K562 (cell line): ENCODE measurements around the gene BNIP3. TPM values are rescaled to one million over a fixed set of nuclear protein-coding genes. Genes with fewer than 3 reads are reported as not detected.
A peak's percentile ranks its signal among the peaks of the same experiment; 100 is the strongest.

Experiments
- CHD1 ChIP-seq: fragments of 200-600 bp; sonication (generic); IDR thresholded peaks from one replicate; pipeline ENCODE4 v1.6.1; 2012; ENCODE audit warnings: mild to moderate bottlenecking, moderate library complexity, low read length, inconsistent platforms
- CXXC5 ChIP-seq: fragments of 250-450 bp; sonication (Bioruptor Pico); IDR thresholded peaks from 2 replicates; pipeline ENCODE4 v1.8.0; 2022; ENCODE audit warnings: inconsistent platforms, mild to moderate bottlenecking, moderate library complexity
- DNMT1 ChIP-seq: fragments of 450-650 bp; IDR thresholded peaks from 2 replicates; pipeline ENCODE4 v1.6.1; 2016; ENCODE audit warnings: antibody characterized with exemption, mild to moderate bottlenecking
- ETV5 ChIP-seq: sonication (generic); formaldehyde crosslinking; IDR thresholded peaks from 2 replicates; pipeline ENCODE4 v1.4.0; 2020; ENCODE audit warnings: low read depth, mild to moderate bottlenecking, missing genetic modification reagents
- FIP1L1 ChIP-seq: fragments of 200-400 bp; formaldehyde crosslinking; IDR thresholded peaks from 2 replicates; pipeline ENCODE4 v1.6.1; 2018; ENCODE audit warnings: mild to moderate bottlenecking, low read depth, low read length; ENCODE audit not compliant: poor library complexity, severe bottlenecking
- HNRNPL ChIP-seq: fragments of 200-400 bp; formaldehyde crosslinking; IDR thresholded peaks from 2 replicates; pipeline ENCODE4 v1.6.1; 2017; ENCODE audit warnings: low read depth, mild to moderate bottlenecking, low read length
- KDM2B ChIP-seq: fragments of 250-450 bp; sonication (Bioruptor Pico); IDR thresholded peaks from 2 replicates; pipeline ENCODE4 v1.8.0; 2021; ENCODE audit warnings: mild to moderate bottlenecking, moderate library complexity
- KDM5B ChIP-seq: fragments of 200-600 bp; sonication (generic); IDR thresholded peaks from 2 replicates; pipeline ENCODE4 v1.6.1; 2012; ENCODE audit warnings: low read depth, mild to moderate bottlenecking, moderate library complexity, low read length, control low read depth, inconsistent platforms; ENCODE audit not compliant: insufficient replicate concordance
- PHF8 ChIP-seq: fragments of 200-600 bp; sonication (generic); IDR thresholded peaks from 2 replicates; pipeline ENCODE4 v1.6.1; 2012; ENCODE audit warnings: mixed run types, mild to moderate bottlenecking, inconsistent platforms, low read length, moderate library complexity, borderline replicate concordance
- POLR2G ChIP-seq: fragments of 200-400 bp; formaldehyde crosslinking; IDR thresholded peaks from 2 replicates; pipeline ENCODE4 v1.6.1; 2017; ENCODE audit warnings: low read depth, mild to moderate bottlenecking, antibody characterized with exemption, low read length, moderate library complexity
- RBFOX2 ChIP-seq: fragments of 200-400 bp; formaldehyde crosslinking; IDR thresholded peaks from 2 replicates; pipeline ENCODE4 v1.6.1; 2017; ENCODE audit warnings: low read depth, mild to moderate bottlenecking, low read length, moderate library complexity
- REST ChIP-seq, 2 experiments: fragments of 450-650 bp; formaldehyde crosslinking in 1 of 2; IDR thresholded peaks; 2 replicates each; pipeline versions ENCODE4 v1.4.0 to v1.6.1; 2014 to 2020; ENCODE audit warnings: mild to moderate bottlenecking in 2 of 2, borderline replicate concordance in 1 of 2, low read depth in 1 of 2
- ZFX ChIP-seq: sonication (generic); formaldehyde crosslinking; IDR thresholded peaks from 2 replicates; pipeline ENCODE4 v1.8.0; 2022; ENCODE audit warnings: mild to moderate bottlenecking, missing genetic modification reagents, moderate library complexity
- ZNF57 ChIP-seq: fragments of 450-650 bp; formaldehyde crosslinking; IDR thresholded peaks from 2 replicates; pipeline ENCODE4 v1.4.0; 2020; ENCODE audit warnings: mild to moderate bottlenecking, moderate library complexity
- polyA plus RNA-seq, 8 experiments: library from polyadenylated mRNA; depleted of rRNA in 4 of 8; stranded (reverse) in 5 of 8; unstranded in 3 of 8; fragments of >200 nt; fragmentation: Nextera tagmentation in 2 of 8; fragmentation: Illumina TruSeq in 1 of 8; extraction: Ambion mirVana in 2 of 8; extraction: Trizol in 1 of 8; gene quantifications; 2 replicates each; pipeline versions ENCODE4 v1.2.1 to v1.2.3, GENCODE V29; 2011 to 2014; ENCODE audit warnings: inconsistent platforms in 1 of 8, missing spikeins in 1 of 8
- total RNA-seq, 7 experiments: library from RNA; depleted of rRNA in 6 of 7; stranded (reverse); fragments of >200 nt in 6 of 7; fragmentation: Illumina TruSeq in 2 of 7; extraction: Trizol in 2 of 7; gene quantifications; 2 replicates each; pipeline versions ENCODE4 v1.2.1 to v1.2.3, GENCODE V29; 2011 to 2021; ENCODE audit warnings: low replicate concordance in 1 of 7
- TF ChIP-seq, protein P1 (sequence below), 2 experiments: fragments of 450-650 bp in 1 of 2; sonication (generic) in 1 of 2; formaldehyde crosslinking; conservative IDR thresholded peaks; 2 replicates each; pipeline versions ENCODE4 v1.4.0 to v1.8.1; 2020 to 2022; ENCODE audit warnings: mild to moderate bottlenecking in 1 of 2, missing genetic modification reagents in 1 of 2

BNIP3 gene
- total and polyA plus RNA-seq, 9 of the 15 experiments (the other 6 are each of a cell fraction or from before 2014, with no cell fraction given) = 9.2 to 119 (median 42.2) TPM

GRCh38 chr10:131982185-131982756, 548 bp upstream of the BNIP3 start (continued):
- TF ChIP-seq REST (IDR thresholded peaks at IDR 0.05; ENCODE audit: borderline replicate concordance) (peak; percentile 42; the same call in 1 of the 2 replicates), REST (CRISPR knock-in tag; IDR thresholded peaks at IDR 0.05; ENCODE audit: low read depth) (no peak), CXXC5 (CRISPR knock-in tag) (peak; percentile 18; the same call in 1 of the 2 replicates), ETV5 (CRISPR knock-in tag) (no peak), ZNF57 (no peak), KDM5B (peak; percentile 69), ZFX (CRISPR knock-in tag) (peak; percentile 78), PHF8 (peak; percentile 85; the same call in 1 of the 2 replicates), HNRNPL (0 out of 2 replicates have a peak, but pooled peaks have one; percentile 13), POLR2G (peak; percentile 88), RBFOX2 (peak; percentile 73), DNMT1 (no peak), CHD1 (peak; percentile 27), KDM2B (0 out of 2 replicates have a peak, but pooled peaks have one; percentile 35), FIP1L1 (peak; percentile 61)
- TF ChIP-seq, protein P1, sequence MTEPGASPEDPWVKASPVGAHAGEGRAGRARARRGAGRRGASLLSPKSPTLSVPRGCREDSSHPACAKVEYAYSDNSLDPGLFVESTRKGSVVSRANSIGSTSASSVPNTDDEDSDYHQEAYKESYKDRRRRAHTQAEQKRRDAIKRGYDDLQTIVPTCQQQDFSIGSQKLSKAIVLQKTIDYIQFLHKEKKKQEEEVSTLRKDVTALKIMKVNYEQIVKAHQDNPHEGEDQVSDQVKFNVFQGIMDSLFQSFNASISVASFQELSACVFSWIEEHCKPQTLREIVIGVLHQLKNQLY (CRISPR knock-in tag; conservative IDR thresholded peaks at IDR 0.05) = no peak
